Right forelimb (tissue), 1 donor: ENCODE measurements around the gene MSL1.

Experiments used
- DNase-seq: peaks from one replicate; pipeline ENCODE4 v3.0.0-alpha.2; 2018

Gene MSL1

GRCh38 chr17:40179923-40180659, 58.3 kb downstream of the MSL1 start:
- DNase-seq: no peak

GRCh38 chr17:40180694-40181093, 58.9 kb downstream of the MSL1 start:
- DNase-seq: no peak

- no peak for DNase-seq
Measured at GRCh38 chr17:40181205-40181604, 59.4 kb downstream of the MSL1 start.

- no peak for DNase-seq
Measured at GRCh38 chr17:40182606-40183005, 60.8 kb downstream of the MSL1 start.
